ENCODE data around the gene VPS51.

VPS51 gene

GRCh38 chr11:65160643-65161042 is 64.6 kb downstream of the VPS51 start:
- TF ChIP-seq, protein P1, sequence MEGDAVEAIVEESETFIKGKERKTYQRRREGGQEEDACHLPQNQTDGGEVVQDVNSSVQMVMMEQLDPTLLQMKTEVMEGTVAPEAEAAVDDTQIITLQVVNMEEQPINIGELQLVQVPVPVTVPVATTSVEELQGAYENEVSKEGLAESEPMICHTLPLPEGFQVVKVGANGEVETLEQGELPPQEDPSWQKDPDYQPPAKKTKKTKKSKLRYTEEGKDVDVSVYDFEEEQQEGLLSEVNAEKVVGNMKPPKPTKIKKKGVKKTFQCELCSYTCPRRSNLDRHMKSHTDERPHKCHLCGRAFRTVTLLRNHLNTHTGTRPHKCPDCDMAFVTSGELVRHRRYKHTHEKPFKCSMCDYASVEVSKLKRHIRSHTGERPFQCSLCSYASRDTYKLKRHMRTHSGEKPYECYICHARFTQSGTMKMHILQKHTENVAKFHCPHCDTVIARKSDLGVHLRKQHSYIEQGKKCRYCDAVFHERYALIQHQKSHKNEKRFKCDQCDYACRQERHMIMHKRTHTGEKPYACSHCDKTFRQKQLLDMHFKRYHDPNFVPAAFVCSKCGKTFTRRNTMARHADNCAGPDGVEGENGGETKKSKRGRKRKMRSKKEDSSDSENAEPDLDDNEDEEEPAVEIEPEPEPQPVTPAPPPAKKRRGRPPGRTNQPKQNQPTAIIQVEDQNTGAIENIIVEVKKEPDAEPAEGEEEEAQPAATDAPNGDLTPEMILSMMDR (conservative IDR thresholded peaks at IDR 0.05), result no peak
- no peak overlapping the region for H3K27ac ChIP-seq

All from VCaP (cell line).